CD4-positive, alpha-beta T cell treated with Interleukin-17A for 4 hours (primary cell): ENCODE measurements around the gene MMP11.

Experiments used
- DNase-seq: peaks from one replicate; pipeline ENCODE4 v3.0.0-alpha.2; 2020; ENCODE audit warnings: mixed read lengths

The MMP11 gene

DNA sequence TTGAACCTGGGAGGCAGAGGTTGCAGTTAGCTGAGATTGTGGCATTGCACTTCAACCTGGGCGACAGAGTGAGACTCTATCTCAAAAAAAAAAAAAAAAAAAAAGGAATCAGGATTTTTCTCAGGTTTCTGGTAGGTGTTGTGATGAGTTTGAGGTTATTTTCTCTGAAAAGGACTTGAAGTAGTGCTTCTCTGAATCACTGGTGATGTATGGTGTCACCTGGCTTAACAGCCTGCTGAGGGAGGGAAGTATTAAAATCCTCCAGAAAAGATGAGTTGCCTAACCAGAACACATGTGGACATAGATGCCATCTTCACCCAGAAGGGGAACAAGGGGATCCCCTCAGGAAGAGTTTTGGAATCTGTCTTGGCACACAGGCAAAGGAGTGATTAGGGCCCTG, 34.2 kb downstream of the MMP11 start:
- no peak for DNase-seq

DNA sequence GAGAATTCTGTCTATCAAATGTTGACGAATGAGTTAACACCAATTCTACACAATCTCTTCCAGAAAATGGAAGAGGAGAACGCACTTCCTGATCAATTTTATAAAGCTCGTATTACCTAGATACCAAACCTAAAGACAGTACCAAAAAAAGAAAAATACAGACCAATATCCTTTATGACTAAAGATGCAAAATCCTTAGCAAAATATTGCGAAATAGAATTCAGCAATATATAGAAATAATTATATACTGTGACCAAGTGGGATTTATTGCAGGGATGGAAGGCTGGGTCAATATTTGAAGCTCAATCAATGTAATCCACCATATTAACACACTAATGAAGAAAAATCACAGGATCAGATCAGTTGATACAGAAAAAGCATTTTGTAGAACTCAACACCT, 39.7 kb downstream of the MMP11 start:
- DNase-seq, result no peak

DNA sequence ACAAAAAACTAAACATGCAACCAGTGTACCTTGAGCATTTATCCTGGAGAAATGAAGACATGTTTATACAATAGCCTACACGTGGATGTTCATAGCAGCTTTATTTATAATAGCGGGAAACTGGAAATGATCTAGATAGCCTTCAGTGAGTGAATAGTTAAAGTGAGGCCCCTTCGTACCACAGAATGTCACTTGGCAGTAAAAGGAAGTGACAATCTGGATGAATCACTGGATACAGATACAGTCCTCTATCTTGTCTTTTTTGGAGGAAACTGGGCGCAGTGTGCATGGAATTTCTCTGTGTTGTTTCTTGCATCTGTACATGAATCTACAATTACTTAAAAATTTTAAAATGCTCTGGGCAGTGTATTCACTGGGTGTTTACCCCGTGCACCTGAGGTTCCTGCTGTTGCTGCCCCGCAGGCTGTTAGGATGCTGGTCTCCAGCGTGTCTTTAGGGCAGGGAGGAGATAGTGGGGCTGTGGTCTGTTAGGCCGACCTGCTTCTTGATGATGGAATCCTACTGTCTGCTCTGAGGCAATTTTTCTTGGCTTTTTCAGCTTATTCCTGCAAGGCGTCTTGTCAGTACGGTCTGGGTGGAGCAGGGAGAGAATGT, 43.0 kb downstream of the MMP11 start:
- DNase-seq, result no peak

DNA sequence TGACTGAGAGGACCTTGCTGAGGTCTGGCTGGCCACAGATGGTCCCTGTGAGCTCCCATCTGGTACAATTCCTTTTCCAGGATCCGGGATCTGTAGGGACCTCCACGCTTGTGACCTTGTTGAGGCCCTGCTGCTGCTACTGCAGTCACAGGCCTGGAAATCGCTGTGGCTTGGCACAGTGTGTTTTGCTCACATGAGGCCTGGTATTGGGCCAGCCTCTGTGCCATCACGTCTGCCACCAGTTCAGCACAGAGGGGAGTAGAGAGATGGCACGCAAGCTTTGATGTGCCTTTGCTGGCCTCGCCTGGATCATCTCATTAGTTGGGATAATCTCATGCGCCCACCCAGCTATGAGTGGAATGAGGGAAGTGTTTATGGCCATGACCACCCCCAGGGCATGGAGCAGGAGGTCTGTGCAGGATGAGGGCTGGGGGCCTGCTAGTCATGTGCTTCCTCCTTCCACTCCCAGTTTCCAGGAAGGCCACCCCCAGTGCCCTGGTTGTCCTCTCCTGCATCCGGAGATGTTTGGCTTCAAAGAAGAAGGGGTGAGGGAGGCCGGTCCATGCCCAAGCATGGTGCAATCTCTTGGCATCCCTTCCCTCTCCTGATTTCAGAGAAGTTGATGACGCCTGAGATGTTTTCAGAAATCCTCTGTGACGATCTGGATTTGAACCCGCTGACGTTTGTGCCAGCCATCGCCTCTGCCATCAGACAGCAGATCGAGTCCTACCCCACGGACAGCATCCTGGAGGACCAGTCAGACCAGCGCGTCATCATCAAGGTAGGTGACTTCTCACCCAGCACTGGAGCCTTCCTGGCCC, 43.7 kb downstream of the MMP11 start:
- no peak for DNase-seq

DNA sequence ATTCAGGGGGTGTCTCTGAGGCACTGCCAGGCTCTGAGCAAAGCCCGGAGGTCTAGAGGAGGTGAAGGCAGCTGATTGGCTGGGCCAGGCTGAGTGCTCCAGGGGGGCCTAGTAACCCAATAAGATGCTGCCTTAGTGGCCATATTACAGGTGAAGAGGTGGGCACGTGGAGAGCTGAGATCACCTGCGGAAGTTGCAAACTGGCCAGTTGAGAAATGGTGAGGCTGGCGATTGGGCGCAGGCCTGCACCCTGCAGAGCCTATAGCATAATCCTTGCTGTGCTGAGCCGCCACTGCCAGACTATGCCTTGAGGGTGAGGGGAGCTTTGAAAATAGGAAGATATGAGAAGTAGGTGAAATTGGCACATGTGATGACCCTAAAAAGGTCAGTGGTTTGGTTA, 44.5 kb downstream of the MMP11 start:
- no peak for DNase-seq

DNA sequence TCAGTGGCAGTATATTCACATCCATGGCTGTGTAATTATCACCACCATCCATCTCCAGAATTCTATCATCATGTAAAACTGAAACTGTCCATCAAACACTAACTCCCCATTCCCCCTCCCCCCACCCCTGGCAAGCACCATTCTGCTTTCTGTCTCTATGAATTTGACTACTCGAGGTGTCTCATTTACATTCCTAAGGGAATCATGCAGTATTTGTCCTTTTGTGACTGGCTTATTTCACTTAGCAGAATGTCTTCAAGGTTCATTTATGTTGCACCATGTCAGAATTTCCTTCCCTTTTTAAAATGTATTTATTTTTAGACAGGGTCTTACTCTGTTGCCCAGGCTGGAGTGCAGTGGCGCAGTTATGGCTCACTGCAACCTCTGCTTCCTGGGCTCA, 45.9 kb downstream of the MMP11 start:
- DNase-seq, result no peak

DNA sequence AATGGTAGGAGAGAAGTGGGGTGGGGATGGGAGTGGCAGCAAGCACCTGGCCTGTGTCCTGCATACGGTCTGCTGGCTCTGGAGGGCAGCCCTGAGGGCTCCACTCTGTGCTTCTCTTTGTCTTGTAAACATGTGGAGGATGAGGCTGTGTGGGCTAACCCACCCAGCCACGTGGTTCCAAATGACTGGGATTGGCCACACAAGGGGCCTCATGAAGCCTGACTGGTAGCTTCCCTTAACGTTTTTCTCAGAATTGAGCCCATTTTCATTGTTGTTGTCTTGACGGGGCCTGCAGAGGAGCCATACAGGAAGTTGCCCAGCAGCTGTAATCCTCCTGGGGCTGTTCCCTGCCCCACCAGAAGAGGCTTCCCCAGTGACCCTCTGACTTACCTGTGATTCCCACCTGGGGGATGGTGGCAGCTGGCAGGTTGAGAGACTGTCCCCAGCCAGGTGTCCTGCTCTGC, 48.1 kb downstream of the MMP11 start:
- DNase-seq, result no peak

DNA sequence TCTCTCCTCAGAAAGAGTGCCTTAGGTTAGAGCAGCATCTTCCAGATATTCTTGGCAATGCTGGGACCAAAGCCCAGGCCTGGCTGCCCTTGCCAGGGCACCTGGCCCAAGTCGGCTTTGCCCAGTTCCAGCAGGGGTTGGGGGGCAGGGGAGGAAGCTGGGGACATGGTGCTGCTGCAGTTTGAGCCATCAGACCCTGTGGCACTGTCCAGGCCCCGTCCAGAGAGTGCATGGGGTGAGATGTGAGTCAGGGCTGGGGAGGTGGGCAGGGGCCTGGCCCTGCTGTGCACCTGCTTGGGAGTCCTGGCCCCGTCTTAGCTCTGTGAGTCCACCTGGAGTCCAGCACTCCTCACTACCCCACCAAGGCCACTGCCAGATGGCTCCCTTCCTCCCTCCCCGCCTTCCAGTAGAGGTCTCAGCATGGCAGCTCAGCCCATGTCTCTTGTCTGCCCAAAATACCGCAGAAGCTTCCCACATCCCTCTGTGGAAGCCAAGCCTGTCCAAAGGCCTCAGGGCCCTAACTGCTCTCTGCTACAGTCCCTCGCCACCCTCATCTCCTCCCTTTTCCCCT, 49.5 kb downstream of the MMP11 start:
- no peak for DNase-seq

DNA sequence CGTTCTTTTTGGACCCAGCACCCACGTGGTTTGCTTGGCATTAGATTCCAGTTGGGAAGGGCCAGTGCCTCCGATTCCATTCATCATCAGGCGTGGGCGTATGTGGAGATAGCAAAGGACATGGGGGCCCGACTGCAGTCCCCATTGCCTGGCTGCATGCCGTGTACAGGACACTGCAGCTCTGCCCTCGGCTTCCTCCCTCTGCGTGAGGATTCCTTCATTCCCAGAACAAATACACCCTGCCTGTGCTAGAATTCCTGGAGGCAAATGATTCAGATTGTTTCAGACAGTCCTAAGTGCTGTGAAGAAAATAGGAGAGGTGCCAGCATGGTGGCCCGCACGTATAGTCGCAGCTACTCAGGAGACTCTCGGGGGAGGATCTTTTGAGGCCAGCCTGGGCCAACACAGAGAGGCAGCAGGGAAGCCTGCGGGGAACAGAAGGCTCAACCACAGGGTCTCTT, 50.7 kb downstream of the MMP11 start:
- DNase-seq, result no peak

DNA sequence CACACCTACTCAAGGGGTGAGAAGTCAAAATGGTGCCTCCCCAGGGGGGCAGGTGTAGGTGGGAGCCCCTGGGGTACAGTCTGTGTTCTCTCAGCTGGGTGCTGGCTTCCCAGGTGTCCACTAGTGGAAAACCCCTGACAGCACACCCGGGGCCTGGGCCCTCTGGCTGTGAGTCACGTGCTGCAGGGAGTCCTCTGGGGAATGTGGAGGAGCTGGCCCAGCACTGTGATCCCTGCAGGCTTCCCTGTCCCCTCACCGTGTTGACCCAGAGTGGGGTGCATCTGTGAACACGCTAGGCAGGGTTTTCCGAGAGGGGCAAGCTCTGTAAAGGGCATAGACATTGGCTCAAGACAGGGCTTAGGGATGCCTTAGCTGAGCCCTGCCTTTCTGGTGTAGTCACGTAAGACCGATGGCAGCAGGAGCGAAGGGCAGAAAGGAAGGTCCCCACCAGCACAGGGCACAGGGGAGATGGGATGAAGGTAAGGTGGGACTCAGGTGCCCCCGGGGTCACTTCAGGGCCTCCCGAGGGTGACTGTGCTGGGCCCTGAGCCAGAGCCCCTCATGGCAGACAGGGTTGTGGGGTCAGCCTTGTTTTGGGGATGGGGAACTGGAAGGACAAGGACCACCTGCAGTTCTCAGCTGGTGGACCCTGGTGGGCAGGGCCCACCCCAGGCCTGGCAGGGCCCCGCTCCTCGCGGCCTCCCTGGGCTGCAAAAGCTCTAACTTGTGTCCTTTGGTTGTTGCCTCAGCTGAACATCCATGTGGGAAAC, 52.0 kb downstream of the MMP11 start:
- no peak for DNase-seq

DNA sequence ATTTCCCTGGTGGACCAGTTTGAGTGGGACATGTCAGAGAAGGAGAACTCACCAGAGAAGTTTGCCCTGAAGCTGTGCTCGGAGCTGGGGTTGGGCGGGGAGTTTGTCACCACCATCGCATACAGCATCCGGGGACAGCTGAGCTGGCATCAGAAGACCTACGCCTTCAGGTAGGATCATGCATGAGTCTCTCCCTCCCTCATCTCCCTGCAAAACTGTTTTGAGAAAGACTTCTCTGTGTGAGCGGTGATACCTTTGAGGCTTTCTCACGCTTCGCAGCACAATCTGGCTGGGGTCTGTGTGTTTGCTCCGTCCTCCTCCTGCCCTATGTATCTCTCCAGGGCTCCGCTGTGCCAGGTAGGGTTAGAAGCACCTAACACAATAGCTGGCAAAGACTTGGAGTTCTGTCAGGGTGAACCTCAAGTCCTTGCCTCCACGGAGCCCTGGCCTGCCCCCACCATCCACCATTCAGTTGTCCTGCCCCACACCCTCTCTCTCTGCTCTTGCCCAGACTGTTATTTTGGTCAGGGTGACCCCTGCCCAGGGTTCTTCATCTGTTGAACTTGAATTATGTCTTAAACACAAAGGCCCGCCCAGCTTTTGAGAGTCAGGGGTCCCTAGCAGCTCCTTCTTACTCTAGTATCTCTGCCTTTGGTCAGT, 52.7 kb downstream of the MMP11 start:
- no peak for DNase-seq

DNA sequence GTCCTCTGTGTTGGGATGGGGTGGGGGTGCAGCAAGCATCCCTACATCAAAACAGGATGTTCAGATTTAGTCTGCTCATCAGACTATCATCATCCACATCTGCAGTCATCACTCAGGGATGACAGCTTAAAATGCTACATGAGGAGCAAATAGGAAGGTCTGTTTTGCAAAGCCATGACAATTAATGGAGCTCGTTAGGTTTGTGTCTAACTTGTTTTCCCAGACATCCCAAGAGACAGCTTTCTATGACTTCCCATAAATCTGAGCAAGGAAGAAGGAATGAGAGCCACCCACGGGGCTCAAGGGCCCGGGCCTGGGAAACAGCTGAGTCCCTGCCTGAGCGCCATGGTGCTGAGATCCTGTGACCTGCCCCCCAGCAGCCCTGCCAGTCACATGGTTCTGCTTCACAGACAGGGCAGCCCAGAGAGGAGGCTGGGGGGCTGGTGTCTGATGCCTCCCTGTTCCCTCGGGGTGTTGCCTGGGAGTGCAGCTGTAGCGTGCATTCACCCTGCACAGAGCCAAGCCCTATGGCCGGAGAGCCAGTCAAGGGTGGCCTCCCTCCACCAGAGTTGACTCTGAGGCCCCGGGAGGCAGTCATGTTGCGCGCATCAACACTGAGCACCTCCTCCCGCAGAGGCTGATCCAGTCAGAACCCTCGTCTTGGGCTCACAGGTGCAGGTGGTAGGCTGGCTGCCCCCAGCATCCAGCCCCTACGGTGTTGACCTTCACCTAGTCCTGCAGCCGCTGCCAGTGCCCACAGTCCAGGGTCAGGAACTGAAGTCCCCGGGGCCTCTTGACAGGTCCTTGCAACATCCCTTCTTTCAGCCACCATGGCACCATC, 54.1 kb downstream of the MMP11 start:
- DNase-seq, result no peak

DNA sequence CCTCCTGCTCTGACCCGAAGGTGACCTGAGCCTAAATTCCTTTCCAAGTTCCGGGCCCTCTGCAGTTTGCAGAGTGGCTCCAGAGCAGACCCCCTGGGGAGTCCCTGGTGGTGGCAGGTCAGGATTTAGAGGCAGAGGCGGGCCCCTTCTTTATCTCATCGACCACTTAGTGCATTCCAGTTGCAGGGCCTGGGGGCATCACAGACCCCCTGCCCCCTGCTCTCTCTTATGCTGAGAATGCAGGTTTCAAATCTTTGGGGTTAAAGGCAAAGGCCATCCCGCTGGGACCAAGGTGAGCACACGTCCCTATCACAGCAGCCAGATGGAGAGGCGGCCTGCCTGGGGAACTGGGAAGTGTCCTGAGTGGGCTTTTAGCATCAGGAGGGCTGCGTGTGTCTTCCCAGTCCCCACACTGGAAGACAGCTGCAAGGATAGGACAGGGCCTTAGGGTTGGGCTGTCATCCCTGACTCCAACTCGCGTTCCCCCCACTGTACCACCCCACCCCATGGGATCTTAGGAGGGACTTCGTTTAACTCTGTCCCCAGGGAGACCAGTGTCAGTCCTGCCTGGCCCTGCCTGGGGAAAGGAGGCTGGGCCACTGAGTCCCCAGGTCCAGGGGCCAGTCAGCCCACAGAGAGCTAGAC, 54.8 kb downstream of the MMP11 start:
- no peak for DNase-seq

DNA sequence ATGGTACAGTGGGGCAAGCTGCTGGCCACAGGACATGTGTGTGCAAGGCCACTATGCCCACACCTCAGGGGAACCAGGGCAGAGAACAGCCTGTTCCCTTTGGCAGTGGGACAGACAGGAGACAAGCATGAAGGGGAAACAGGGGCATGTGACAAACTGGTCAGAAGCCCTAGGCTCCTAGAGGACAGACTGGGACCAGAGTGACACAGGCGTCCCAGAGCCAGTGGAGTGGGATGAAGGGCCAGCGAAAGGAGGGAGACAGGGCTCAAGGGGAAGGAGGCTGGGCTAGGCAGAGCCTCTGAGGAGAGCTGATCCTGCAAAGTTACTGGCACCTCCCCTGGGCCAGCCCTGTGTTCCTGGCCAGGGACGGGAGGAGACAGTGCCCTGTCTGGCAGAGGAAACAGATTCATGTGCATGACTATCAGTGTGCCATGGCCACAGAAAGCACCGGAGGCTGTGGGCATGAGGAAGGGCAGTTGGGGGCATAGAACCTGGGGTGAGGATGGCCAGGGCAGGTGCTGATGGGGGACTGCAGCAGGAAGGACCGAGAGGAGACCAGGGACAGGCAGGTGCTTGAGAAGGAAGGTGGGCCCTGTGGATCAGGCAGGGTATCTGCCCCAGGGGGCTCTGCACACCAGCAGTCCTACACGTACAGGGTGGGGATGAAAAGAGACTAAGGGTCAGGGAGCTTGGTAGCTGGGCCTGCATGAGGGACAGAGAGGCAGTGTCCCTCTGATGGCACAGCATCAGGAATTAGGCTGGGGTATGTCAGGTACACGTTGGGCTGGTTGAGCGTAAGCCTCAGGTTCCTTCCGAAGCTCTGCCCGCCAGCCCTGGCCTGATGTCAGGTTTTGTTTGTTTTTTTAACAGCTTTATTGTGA, 56.4 kb downstream of the MMP11 start:
- no peak for DNase-seq

DNA sequence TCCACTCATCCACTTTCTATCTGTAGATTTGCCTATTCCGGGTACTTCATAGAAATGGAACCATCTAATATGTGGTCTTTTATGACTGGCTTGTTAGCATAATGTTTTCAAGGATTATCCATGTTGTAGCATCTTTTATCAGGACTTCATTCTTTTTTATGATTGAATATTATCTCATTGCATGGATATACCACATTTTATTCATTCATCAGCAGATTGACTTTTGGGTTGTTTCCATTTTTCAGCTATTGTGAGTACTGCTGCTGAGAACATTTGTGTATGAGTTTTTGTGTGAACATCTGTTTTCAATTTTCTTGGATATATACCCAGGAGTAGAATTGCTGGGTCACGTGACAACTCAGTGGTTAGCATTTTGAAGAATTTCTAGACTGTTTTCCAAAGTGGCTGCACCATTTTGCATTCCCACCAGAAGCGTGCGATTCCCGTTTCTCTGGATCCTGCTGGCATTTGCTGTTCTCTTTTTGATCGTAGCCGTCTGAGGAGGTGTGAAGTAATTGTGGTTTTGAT, 57.3 kb downstream of the MMP11 start:
- DNase-seq, result no peak

DNA sequence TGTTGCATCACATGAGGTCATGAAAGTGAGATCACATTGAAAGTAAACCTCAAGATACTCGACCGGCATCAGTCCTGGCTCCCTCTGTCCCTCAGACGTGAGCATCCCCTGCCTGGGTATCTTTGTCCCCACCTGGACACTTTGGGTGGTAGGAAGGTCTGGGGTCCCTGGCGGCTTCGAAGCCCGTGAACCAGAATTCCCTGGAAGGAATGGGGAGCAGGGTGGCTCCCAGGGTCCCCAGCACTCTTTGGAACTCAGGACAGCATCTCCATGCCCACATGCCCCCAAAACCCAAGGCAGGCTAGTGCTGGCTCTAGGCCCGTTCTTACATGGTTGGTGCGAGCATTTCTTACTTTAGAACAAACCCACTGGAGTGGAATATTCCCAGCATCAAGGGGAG, 58.6 kb downstream of the MMP11 start:
- no peak for DNase-seq

DNA sequence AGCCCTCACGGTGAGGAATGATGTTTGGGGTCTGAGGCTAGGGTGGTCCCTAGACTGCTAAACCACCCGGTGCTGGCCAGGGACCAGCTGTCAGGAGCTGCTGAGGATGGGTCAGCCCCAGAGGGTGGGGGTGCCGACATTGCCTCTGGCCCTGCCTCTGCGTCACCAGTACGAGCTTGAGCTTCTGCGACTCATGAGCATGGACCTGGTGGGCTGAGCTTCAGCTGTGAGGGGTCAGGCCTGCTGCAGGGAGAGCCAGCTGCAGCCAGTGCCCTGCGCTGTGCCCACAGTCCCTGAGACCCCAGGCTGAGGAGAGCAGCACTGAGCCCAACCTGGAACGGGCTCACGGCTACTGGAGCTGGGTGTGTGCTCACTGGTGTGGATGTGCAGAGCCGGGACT, 59.1 kb downstream of the MMP11 start:
- no peak for DNase-seq

DNA sequence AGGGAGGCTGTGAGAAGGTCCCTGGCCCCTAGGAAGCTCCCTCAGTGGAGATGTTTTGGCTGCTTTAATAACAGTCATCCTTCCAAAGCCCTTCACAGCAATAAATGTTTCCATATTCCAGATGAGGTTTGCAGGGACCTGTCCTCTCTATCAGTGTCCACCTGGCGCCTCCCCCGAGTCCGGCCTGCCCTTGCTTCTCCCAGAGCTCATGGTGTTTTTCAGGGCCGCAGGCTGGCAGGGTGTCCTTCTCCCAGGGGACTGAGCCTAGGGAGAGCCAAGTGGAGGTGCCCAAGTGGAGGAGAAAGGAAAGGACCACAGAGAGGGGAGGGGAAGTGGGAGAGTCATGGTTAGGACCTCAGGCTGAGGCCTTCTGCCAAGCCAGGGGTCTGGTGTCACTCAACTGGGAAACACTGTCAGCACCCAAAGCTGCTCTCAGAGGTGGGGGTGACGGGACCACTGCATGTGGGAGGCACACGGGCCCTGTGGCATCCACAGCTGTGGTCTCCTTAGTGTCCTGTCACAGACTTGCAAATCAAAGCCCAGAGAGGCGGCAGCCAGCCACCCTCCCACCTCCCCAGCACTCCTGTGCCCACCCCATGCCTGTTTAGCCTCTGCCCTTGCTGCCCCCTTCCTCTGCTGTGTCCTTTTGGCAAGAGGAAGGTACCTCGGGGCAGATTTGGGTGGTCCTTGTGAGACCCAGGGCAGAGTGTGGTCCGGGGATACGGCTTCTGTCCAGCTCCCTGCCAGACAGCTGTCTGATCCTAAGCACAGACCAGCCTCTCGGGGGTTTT, 59.8 kb downstream of the MMP11 start:
- no peak for DNase-seq
